HG03520 (cell line): Measurements from ENCODE around the gene GMPS.
"Not testable (repeated sequence)": the region's sequence is repeated elsewhere in the genome, so short reads cannot be mapped to it uniquely, and the experiment has no call there.

ENCODE experiments used
- ATAC-seq: cut with Tn5 transposase; IDR thresholded peaks from one replicate; pipeline ENCODE4 v1.9.1; 2021; ENCODE audit warnings: mild to moderate bottlenecking, moderate library complexity; ENCODE audit not compliant: unreplicated experiment

Gene GMPS

DNA sequence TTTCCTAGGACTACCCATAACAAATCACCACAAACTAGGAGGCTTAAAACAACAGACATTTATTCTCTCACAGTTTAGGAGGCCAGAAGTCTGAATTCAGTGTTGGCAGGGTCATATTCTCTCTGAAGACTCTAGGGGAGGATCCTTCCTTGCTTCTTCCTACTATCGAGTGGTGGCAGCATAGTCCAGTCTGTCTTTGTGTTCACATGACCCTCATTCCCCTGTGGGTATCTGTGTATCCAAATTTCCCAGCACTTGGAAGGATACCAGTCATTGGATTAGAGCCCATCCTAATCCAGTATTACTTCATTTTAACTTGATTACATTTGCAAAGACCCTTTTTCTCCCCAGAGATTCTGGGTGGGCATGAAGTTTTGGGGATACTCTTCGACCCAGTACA lies 63.8 kb downstream of the GMPS start:
- ATAC-seq = no peak

GRCh38 chr3:155938409-155938808 lies 68.0 kb downstream of the GMPS start:
- no peak for ATAC-seq

DNA sequence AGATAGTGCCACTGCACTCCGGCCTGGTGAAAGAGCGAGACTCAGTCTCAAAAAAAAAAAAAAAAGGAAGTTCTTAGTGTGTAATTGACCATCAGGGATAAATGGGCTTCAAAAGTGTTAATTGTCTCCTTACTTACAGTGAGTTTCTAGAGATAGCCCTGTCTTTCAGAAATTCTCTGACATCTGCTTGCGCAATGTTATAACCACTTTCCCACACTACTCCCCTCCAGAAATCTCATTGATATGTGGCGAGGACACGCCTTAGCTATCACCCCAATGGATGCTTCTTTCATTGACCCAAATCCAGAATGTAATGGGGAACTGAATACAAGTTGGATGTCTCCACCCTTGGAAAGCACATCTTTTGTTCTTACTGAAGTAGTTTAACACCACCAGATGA lies 70.9 kb downstream of the GMPS start:
- no peak for ATAC-seq

- no peak for ATAC-seq
These were observed 73.6 kb downstream of the GMPS start for GRCh38 chr3:155944081-155944480.

GRCh38 chr3:155946178-155946577 lies 75.7 kb downstream of the GMPS start:
- no peak for ATAC-seq

DNA sequence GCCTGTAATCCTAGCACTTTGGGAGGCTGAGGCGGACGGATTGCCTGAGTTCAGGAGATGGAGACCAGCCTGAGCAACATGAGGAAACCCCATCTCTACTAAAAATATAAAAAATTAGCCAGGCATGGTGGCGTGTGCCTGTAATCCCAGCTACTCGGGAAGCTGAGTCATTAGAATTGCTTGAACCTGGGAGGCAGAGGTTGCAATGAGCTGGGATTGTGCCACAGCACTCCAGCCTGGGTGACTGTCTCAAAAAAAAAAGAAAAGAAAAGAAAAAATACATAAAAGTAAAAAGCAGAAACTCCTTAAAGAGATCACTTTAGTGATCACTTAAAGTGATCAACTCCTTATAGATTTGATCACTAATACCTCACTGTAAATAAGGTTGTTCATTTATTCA lies 78.0 kb downstream of the GMPS start:
- ATAC-seq = no peak

GRCh38 chr3:155949453-155950217 lies 79.2 kb downstream of the GMPS start:
- no peak for ATAC-seq

DNA sequence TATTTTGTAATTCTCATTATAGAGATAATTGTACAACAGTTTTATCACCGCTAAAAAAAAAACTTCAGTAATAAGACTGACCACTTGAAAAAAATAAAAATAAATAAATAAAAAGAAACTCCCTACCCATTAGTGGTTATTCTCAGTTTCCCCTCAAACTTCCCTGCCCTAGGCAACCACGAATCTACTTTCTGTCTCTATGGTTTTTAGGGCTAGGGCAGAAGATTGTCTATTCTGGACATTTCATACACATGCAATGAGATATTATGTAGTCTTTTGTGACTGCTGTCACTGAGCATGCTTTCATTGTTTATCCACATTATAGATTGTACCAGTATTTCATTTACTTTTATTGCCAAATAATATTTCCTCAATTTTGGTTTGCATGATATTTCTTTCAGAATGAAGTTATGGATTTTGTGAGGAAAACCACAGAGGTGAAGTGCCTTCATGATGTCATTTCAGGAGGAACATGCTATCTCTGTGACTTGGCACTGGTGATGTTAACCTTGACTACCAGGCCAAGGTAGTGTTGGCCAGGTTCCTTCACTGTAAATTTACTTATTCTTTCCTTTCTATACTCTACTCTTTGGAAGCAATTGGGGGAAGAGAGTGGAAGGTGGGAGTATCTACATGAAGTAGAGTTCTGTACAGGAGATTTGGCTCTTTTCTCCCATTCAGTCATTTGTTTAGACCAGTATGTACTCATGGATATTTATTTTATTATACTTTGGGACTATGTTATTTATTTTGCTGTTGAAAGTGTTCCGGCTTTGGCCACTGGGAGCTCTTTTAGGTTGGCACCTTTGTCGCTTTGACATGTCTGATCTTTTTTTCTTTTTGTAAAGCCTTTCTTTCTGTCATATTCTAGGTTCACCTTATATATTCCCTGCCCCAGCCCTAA lies 86.3 kb downstream of the GMPS start:
- no peak for ATAC-seq

- ATAC-seq = no peak
These were observed 87.0 kb downstream of the GMPS start for GRCh38 chr3:155957412-155957880.

DNA sequence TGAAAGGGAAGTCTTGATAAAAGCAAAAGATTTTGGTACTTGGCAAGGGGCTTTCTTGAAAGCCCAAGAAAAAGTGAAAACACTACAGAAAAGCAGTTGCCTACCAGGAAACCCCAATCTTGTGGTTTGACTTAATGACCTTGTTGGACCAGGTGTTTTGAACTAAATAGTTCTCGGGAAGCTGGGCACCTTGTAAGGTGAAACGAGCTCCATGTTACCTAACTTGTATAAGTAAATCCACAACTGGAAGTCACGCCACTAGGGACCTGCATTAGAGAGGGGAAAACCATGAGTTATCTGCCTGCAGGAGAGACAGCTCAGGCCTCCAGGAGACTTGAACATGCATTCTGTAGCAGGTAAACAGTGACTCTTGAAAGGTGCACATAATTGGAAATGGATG lies 88.2 kb downstream of the GMPS start:
- ATAC-seq = no peak

DNA sequence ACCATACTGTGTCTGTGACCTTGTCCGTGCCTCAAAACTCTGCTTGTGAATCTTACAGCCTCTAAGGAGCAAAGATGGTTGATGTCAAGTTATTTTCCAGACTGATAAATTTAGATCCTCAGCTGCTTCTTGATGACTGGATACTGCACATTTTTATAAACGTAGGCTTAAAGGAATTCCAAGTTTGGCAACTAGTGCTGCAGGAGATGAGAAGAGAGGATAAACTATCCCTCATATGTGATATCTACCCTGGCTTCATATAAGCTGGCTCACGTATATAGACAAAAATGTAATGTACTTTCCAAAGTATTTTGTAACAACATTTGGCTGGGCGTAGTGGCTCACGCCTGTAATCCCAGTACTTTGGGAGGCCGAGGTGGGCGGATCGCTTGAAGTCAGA lies 89.6 kb downstream of the GMPS start:
- no peak for ATAC-seq

- not testable (repeated sequence) for ATAC-seq
These were observed 90.6 kb downstream of the GMPS start for GRCh38 chr3:155961044-155961443.

DNA sequence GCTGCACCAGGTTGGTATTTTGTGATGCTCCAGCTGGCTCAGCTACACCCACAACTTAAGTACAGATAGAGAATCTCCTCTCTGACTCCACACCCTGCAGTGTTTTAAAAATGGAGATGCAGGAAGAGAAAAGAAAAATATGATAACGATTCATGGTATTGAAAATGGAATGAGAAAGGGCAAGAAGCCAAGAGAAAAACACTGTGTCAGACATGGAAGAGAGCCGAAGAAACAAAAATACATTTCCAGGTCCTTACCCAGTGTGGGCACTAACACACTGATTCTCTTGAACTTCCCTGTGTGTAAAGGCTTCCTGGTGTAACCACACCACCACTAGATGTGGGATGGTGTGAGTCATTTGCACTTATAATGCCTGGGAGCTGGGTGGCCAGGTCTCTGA lies 93.1 kb downstream of the GMPS start:
- ATAC-seq = no peak

DNA sequence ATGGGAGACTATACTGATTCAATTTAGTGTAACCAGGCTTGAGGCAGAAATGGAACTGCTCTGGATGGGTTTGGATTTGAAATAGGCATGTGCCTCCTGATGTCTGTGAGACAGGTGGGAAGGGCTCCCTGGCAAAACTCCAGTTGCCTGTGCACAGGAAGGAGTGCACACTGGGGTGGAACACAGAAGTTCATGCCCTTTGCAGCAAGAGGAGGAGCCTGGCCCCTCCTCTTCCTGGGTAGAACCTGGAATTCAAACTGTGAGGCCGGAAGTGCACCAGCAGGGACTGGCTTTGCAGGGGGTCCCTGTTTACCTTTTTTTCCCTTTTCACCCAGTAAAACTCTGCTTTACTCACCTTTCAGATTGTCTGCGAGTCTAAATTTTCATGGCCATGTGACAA lies 99.9 kb downstream of the GMPS start:
- ATAC-seq = no peak

DNA sequence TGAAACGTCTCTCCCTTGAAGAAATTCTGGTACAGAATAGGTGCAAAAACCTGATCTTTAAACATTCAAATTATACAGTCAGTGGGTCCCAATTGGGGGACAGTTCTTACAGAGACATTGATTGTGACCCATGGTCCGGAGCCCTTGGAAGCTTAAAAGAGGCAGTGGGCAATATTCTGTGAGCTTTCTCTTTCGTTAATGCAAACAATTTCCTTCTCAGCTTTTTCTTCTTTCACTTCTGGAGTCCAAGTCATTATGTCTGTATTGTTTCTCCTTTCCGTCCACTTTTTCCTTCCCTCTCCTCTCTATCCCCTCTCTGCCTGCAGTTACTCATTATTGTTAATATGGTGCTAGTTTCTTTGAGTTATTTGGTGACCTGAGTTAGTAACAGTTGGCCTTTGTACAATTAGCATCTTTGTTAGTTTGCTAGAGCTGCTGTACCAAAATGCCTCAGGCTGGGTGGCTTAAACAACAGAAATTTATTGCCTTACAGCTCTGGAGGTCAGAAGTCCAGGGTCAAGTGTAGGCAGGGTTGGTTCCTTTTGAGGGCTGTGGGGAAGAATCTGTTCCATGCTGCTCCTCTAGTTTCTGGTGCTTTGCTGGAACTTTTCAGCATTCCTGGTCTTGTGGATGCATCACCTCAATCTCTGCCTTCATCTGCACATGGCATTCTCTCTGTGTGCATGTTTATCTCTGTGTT lies 102.6 kb downstream of the GMPS start:
- ATAC-seq = no peak

- no peak for ATAC-seq
These were observed 107.9 kb downstream of the GMPS start for GRCh38 chr3:155978324-155978723.

- ATAC-seq = no peak
These were observed 109.3 kb downstream of the GMPS start for GRCh38 chr3:155979746-155980145.

DNA sequence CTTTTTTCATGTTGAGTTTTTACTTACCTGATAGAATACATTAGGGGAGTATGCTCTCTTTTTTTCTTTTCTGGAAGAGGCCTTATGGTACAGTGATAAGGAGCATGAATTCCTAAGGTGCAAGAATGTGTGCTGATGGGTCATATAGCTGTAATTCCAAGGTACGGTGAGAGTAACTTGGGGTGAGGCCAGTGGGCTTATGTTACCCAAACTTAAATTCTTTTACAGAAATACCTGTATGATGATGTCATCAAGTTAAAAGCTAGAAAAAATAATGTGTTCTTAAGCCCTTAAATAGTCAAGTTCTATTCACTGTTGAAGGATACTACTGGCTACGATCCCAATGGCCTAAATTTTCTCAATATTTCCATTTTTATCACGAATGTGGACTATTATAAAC lies 111.2 kb downstream of the GMPS start:
- no peak for ATAC-seq

- ATAC-seq = no peak
These were observed 113.5 kb downstream of the GMPS start for GRCh38 chr3:155983834-155984474.

DNA sequence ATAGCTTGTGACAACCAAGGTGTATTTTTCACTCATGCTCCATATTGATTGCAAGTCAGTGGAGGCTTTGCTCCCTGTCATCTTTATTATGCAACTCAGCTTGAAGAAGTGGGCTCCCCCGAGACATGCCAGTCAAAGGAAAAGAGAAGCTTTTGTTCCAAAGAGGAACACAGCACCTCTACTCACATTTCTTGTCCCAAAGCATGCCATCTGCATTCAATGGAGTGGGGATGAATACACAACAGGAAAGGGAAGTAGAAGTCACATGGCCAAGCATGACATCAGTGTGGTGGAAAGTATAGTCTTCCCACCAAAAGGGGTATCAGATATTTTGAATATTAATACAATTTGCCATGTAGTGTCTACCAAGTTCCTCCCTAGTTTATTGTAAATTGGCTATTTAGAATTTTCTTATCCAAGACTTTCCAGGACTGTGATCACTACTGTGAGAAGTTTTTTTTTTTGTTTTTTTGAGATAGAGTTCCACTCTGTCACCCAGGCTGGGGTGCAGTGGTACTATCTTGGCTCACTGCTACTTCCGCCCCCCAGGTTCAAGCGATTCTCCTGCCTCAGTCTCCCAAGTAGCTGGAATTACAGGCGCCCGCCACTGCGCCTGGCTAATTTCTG lies 114.5 kb downstream of the GMPS start:
- ATAC-seq = no peak
